HG02852 (cell line): ENCODE data around the gene CBX3.
"Not testable (repeated sequence)": the region's sequence is repeated elsewhere in the genome, so short reads cannot be mapped to it uniquely, and the experiment has no call there.

Experiments
- ATAC-seq: cut with Tn5 transposase; IDR thresholded peaks from one replicate; pipeline ENCODE4 v1.9.1; 2021; ENCODE audit warnings: mild to moderate bottlenecking, moderate library complexity; ENCODE audit not compliant: unreplicated experiment

CBX3 gene

DNA sequence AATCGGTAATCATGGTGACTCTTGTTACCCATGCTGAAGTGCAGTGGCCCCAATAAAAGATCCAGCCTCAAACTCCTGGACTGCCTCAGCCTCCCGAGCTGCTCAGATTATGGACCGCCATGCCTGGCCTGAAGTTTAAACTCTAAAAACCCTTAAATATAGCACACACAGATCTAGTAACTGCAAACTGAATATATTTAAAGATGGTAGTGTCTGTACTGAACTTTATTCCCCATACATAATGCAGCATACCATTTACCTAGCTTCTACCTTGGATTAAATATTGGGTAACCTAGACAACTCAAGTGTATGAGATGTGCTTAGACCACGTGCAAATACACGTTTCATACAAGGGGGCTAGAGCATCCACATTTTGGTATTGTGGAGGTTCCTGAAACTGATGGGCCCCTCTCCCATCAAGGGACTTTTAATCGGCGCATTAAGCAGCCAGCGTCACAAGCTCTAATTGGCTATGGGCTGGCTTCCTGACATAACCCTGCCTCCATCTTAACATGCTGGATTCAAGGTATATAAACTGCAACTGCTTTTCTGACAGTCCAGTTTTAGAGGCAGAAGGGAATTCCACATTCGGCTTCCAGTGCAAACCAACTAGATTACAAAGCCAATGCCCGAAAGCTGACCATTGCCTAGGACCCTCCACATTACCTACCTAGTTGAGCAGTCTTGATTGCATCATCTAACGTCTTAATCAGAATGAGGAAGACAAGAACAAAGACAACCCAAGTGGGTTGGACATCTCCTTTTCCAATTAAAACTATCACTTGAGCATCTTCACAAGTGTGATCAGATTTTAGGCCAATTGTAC is 14.0 kb upstream of the CBX3 start:
- ATAC-seq: no peak

- no peak for ATAC-seq
Measured at GRCh38 chr7:26188206-26188956, 13.2 kb upstream of the CBX3 start.

- no peak for ATAC-seq
Measured at GRCh38 chr7:26188957-26189541, 12.5 kb upstream of the CBX3 start.

- ATAC-seq: no peak
Measured at GRCh38 chr7:26189697-26190096, 11.8 kb upstream of the CBX3 start.

GRCh38 chr7:26190417-26190869 is 11.1 kb upstream of the CBX3 start:
- ATAC-seq: no peak

DNA sequence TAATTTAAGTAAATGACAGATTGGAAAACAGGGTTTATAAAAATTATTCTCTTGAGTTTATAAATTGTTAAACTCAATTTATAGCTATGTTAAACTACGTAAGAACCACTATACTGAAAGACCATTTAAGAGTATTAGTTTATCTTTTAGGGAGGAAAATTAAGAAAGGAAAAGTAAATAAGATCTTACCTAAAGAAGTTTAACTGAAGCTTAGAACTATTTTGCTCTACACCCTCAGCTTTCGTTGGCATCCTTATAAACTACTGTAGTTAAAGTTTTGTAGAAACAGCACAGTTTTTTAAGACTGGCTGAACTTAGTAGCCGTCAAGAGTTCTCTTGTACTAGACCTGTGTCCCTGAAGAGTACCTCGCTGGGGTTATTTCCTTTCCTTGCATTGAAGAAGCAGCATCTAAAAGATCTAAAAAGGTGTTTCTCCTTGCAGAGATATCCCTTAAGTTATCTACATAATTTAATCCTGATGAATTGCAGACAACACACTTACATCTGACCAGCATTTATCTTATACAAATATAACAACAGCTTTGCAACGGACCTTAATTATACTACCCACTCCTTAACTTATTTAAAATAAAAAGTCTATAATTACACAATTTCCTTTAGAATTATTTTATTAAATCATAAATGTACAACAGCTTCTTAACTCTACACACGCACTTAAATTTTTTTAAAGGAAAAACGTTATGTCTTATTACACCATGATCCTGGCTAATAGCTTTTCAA is 10.1 kb upstream of the CBX3 start:
- no peak for ATAC-seq

GRCh38 chr7:26191974-26192479 is 9.5 kb upstream of the CBX3 start:
- ATAC-seq: no peak

- no peak for ATAC-seq
Measured at GRCh38 chr7:26192485-26193087, 9.0 kb upstream of the CBX3 start.

- ATAC-seq: no peak
Measured at GRCh38 chr7:26193432-26194207, 7.9 kb upstream of the CBX3 start.

DNA sequence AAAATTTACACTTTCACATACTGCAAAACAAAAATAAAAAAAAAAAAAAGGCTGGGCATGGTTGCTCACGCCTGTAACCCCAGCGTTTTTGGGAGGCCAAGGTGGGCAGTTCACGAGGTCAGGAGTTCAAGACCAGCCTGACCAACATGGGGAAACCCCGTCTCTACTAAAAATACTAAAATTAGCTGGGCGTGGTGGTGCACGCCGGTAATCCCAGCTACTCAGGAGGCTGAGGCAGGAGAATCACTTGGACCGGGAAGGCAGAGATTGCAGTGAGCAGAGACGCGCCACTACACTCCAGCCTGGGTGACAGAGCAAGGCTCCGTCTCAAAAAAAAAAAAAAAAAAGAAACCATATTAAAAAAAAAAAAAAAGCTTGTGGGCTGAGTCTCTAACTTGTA is 6.8 kb upstream of the CBX3 start:
- not testable (repeated sequence) for ATAC-seq

- ATAC-seq: no peak
Measured at GRCh38 chr7:26195182-26195581, 6.4 kb upstream of the CBX3 start.

- no peak for ATAC-seq
Measured at GRCh38 chr7:26195867-26196657, 5.5 kb upstream of the CBX3 start.

DNA sequence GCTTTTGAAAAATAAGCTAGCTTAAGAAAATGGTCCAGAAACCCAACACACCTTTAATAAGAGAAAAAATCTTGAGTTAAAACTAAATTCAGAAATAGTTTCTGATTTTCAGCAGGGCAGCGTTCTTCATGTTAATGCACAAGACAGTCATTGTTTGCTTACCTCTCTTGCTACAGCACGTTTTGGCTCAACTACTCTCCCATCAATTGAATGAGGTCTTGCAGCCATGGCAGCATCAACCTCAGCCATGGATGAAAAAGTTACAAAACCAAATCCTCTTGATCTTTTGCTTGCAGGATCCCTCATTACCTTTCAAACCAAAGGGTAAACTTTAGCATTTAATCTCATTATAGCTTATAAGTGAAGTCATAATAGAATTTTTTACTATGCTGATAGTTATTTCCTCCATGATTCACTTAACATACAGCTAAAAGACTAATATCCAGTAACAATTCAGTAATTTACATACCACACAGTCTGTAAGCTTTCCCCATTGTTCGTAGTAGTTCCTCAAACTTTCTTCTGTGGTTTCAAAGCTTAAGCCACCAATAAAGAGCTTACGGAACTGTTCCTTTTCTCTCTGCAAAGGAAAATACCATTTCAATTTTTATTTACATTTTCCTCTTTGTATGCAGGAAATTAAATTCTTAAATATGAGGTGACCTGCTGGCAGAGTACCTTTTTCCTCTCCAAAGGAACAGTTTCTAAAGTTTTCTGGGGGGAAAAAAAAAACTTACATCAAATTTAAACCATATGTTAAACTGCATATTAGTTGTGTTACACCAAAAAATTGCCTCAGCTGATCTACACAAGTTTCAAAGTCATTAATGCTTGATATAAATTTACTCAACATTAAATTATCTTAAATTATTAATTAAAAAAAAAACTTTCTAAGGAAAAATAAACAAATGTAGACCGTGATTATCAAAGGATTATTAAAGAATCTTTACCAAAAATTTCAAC is 4.1 kb upstream of the CBX3 start:
- ATAC-seq: no peak

DNA sequence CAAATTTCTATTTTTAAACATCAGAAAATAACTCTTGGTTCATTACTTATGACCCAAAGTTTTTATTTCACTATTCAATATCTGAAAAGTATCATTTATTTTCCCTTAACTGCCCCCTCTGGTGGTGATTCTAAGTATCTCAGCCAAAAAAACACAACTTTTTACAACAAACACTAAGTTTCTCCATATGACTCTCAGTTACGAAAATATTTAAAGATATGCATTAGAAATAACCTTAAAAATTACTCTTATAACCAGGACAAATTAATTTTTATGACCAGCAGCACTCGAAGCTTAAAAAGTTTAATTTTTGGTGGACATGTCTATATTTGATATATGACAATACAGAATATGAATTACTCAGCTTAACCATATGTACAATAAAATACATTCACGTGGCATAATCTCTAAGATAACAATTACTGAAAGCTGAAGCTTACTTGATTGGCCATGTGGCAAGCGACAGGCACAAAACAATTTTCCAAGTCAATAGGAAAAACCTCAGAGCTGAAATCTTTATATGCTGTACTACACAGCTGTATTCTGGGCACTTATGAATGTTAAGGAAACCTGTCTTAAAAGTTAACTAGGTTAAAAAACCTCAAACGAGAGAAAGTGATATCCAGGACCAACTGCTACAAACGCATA is 3.3 kb upstream of the CBX3 start:
- no peak for ATAC-seq

GRCh38 chr7:26198781-26199169 is 2.8 kb upstream of the CBX3 start:
- ATAC-seq: no peak

GRCh38 chr7:26199301-26200037 is 2.1 kb upstream of the CBX3 start:
- no peak for ATAC-seq

GRCh38 chr7:26200038-26200443 is 1.5 kb upstream of the CBX3 start:
- ATAC-seq: no peak
